Activated naive CD4-positive, alpha-beta T cell treated with anti-CD3 and anti-CD28 coated beads, Interleukin-2, amount 50 U/mL, for 24 hours (primary cell): ENCODE data around the gene SLC18A3.

Source experiments
- H3K27ac Mint-ChIP-seq: one replicate; pipeline ENCODE4 v1.8.0; 2021; ENCODE audit warnings: mild to moderate bottlenecking, mixed read lengths
- H3K27me3 Mint-ChIP-seq: one replicate; pipeline ENCODE4 v1.8.0; 2021; ENCODE audit warnings: mixed read lengths
- H3K36me3 Mint-ChIP-seq: one replicate; pipeline ENCODE4 v1.8.0; 2021; ENCODE audit warnings: mixed read lengths
- H3K4me1 Mint-ChIP-seq: one replicate; pipeline ENCODE4 v1.8.0; 2021; ENCODE audit warnings: mixed read lengths
- H3K4me3 Mint-ChIP-seq: one replicate; pipeline ENCODE4 v1.8.0; 2021; ENCODE audit warnings: mild to moderate bottlenecking, mixed read lengths
- H3K9me3 Mint-ChIP-seq: one replicate; pipeline ENCODE4 v1.8.0; 2021; ENCODE audit warnings: mixed read lengths

SLC18A3 gene

GRCh38 chr10:49645871-49646870 lies 36.1 kb downstream of the SLC18A3 start:
- Mint-ChIP-seq H3K36me3 (no peaks in the 10 kb centered on the region), H3K4me1 (no peaks in the 10 kb centered on the region), H3K9me3 (no peaks in the 10 kb centered on the region), H3K4me3 (no peak overlapping the region), H3K27ac (no peak overlapping the region), H3K27me3 (peaks cover 13% of the 10 kb centered on the region)

DNA sequence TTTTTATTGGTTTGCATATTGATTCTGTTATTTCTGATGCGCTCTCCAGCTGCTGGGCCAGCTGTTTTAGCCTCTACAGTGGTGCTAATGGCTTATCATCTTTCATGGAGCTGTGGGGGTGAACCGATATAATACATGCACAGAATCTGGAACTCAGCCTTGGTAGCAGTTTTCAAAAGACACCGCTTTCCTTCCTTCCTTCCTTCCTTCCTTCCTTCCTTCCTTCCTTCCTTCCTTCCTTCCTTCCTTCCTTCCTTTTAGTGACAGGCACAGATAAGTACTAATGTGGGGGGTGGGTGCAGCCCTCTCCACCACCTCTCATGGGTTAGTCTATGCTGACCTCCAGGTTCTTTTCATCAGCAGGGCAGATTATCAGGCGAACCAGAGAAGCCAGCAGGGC lies 37.4 kb downstream of the SLC18A3 start:
- H3K4me3 Mint-ChIP-seq, result no peak overlapping the region
- H3K4me1 Mint-ChIP-seq, result no peaks in the 10 kb centered on the region
- H3K36me3 Mint-ChIP-seq, result no peaks in the 10 kb centered on the region
- H3K27ac Mint-ChIP-seq, result no peak overlapping the region
- peaks cover 11% of the 10 kb centered on the region for H3K27me3 Mint-ChIP-seq
- H3K9me3 Mint-ChIP-seq, result no peaks in the 10 kb centered on the region

- no peak overlapping the region for H3K27ac Mint-ChIP-seq
- no peaks in the 10 kb centered on the region for H3K36me3 Mint-ChIP-seq
- peaks cover 6% of the 10 kb centered on the region for H3K27me3 Mint-ChIP-seq
- H3K4me1 Mint-ChIP-seq, result no peaks in the 10 kb centered on the region
- H3K9me3 Mint-ChIP-seq, result no peaks in the 10 kb centered on the region
- H3K4me3 Mint-ChIP-seq, result no peak overlapping the region
Measured at GRCh38 chr10:49647985-49648795, 38.1 kb downstream of the SLC18A3 start.

GRCh38 chr10:49649294-49649693 lies 39.2 kb downstream of the SLC18A3 start:
- Mint-ChIP-seq H3K27ac (no peak overlapping the region), H3K36me3 (no peaks in the 10 kb centered on the region), H3K4me1 (no peaks in the 10 kb centered on the region), H3K27me3 (peaks cover 4% of the 10 kb centered on the region), H3K4me3 (no peak overlapping the region), H3K9me3 (no peaks in the 10 kb centered on the region)

DNA sequence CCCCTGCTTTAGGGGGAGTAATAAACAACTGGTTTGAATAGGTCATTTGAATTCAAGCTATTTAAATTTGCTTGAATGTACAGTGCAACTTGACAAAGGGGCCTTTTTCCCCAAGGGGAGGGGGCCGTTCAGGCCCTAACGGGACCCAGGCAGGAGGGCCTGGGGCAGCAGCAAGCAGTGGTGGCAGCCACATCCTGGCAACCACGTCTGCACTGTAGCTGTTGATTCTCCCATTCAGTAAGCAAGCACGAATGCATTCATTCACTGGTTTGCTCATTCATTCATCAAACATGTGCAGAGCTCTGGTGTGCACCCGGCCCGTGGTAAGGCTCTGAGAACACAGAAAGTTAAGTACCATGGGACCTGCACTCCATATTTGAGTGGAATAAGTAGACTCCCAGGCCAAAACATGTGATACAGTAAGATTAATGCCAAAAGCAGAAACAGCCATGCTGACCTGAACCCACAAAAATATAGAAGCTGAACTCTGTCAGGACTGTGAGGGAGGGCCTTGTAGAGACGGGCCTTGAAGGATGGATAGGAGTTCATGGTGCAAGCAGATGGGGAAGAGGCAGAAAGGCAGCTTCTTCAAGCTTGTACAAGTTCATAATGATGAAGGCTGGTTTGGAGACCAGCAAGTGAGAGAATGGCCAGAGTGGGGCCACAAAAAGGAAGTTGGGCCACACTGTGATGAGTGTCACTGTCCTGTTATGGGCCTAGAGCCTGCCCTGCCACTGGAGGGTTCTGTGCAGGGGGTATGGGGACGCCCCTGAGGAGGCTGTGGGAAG lies 40.0 kb downstream of the SLC18A3 start:
- Mint-ChIP-seq H3K9me3 (no peaks in the 10 kb centered on the region), H3K27ac (no peak overlapping the region)

DNA sequence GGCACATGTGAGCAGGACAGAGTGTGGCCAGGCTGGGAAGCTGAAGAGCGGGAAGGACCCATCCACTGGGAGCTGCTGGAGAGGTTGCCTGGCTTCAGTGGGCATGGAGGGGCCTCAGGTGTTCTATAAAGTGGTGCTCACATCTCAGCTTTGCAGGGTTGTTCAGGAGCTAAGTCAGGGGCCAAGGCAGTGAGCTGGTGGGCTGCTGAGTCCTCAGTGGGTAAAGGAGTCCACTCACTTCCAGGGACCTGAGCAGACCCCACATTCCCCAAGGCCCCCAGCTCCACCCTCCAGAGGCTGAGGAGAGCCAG lies 40.6 kb downstream of the SLC18A3 start:
- no peaks in the 10 kb centered on the region for H3K4me1 Mint-ChIP-seq
- no peaks in the 10 kb centered on the region for H3K9me3 Mint-ChIP-seq
- no peaks in the 10 kb centered on the region for H3K36me3 Mint-ChIP-seq
- no peak overlapping the region for H3K27ac Mint-ChIP-seq
- H3K4me3 Mint-ChIP-seq, result no peak overlapping the region
- H3K27me3 Mint-ChIP-seq, result peaks cover under 1% of the 10 kb centered on the region

More for the DNA sequence above, 40.0 kb downstream of the SLC18A3 start:
- H3K27me3 Mint-ChIP-seq, result no peaks in the 10 kb centered on the region
- H3K4me3 Mint-ChIP-seq, result no peak overlapping the region
- H3K36me3 Mint-ChIP-seq, result no peaks in the 10 kb centered on the region
- H3K4me1 Mint-ChIP-seq, result no peaks in the 10 kb centered on the region

- H3K36me3 Mint-ChIP-seq, result no peaks in the 10 kb centered on the region
Measured at GRCh38 chr10:49651039-49651835, 41.1 kb downstream of the SLC18A3 start.

GRCh38 chr10:49651917-49652316 lies 41.8 kb downstream of the SLC18A3 start:
- Mint-ChIP-seq H3K27ac (no peak overlapping the region), H3K36me3 (no peaks in the 10 kb centered on the region), H3K9me3 (no peaks in the 10 kb centered on the region), H3K4me1 (no peaks in the 10 kb centered on the region), H3K27me3 (peaks cover 3% of the 10 kb centered on the region), H3K4me3 (no peak overlapping the region)

More at GRCh38 chr10:49651039-49651835, 41.1 kb downstream of the SLC18A3 start:
- no peaks in the 10 kb centered on the region for H3K9me3 Mint-ChIP-seq
- no peaks in the 10 kb centered on the region for H3K4me1 Mint-ChIP-seq
- no peak overlapping the region for H3K4me3 Mint-ChIP-seq
- peaks cover 3% of the 10 kb centered on the region for H3K27me3 Mint-ChIP-seq
- no peak overlapping the region for H3K27ac Mint-ChIP-seq

DNA sequence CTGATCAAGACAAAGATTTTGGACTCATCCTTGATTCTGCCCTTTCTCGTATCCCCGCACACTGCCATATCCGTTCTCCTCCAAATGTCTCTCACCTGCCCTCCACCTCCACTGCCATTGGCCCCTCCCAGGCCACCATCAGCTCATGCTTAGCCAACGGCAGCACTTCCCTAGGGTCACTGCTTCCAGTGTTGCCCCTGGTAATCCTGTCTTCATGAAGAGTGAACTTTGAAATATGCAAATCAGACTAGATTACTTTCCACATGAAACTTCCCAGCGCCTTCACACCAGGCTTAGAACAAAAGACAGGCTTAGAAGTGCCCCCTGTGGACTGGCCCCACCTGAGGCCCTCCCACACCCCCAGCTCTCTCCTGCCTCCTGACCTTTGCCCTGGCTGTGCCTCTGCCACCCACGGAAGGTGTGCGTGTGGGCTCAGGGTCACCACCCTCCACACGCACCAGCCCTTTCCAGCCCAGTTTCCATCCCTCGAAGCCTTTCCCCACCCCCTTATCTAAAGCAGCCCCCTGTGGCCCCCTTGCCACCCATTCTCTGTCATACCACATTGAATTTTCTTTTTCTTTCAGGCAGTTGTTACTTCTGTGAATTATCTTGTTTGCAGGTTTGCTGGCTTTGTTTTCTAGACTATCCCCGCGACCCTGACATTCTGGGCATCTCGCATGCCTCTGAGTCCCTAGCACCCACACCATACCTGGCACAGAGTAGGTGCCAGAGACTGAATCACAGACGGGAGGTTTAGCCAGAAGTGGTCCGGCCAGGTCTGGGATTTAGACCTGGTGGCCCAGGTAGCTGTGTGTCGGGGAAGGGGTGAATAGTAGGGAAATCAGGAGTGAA lies 42.5 kb downstream of the SLC18A3 start:
- no peaks in the 10 kb centered on the region for H3K4me1 Mint-ChIP-seq
- H3K27ac Mint-ChIP-seq, result no peak overlapping the region
- H3K4me3 Mint-ChIP-seq, result no peak overlapping the region

DNA sequence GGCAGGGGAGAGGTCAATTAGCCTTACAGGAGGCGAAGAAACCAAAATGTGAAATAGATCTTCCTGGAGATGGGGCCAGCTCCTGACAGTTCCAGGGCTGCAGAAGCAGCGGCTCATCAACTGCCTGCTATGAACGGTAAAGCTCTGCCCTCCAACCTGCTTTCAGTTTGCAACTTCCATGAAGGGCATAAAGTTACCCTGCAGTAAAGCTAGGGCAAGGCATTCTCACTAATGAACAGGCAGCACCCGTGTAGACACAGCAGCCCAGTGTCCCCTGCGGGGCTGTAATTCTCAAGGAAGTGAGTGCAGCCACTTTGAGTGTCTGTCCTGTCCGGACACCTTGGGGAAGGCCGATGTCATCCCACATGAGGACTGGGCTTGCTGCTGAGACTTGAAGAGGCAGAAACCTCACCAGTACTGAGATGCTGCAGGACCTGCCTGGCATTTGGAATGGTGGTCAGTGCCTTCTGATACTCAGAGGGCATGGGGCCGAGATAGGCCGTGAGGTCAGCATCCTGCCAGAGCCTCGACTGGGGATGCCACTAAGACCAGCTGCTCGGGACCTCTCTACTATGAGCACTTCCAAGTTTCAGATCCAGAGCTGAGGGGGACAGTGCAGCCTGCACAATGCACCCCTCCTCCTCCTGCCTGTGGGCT lies 43.3 kb downstream of the SLC18A3 start:
- no peaks in the 10 kb centered on the region for H3K9me3 Mint-ChIP-seq
- H3K4me3 Mint-ChIP-seq, result no peak overlapping the region
- H3K36me3 Mint-ChIP-seq, result no peaks in the 10 kb centered on the region
- no peak overlapping the region for H3K27ac Mint-ChIP-seq
- no peaks in the 10 kb centered on the region for H3K4me1 Mint-ChIP-seq
- peaks cover 3% of the 10 kb centered on the region for H3K27me3 Mint-ChIP-seq

More for the DNA sequence above, 42.5 kb downstream of the SLC18A3 start:
- H3K36me3 Mint-ChIP-seq, result no peaks in the 10 kb centered on the region
- H3K27me3 Mint-ChIP-seq, result peaks cover 3% of the 10 kb centered on the region
- no peaks in the 10 kb centered on the region for H3K9me3 Mint-ChIP-seq

- peaks cover 3% of the 10 kb centered on the region for H3K27me3 Mint-ChIP-seq
- no peak overlapping the region for H3K4me3 Mint-ChIP-seq
- no peaks in the 10 kb centered on the region for H3K36me3 Mint-ChIP-seq
- no peaks in the 10 kb centered on the region for H3K4me1 Mint-ChIP-seq
- no peak overlapping the region for H3K27ac Mint-ChIP-seq
- peaks cover 7% of the 10 kb centered on the region for H3K9me3 Mint-ChIP-seq
Measured at GRCh38 chr10:49654036-49654693, 44.1 kb downstream of the SLC18A3 start.

DNA sequence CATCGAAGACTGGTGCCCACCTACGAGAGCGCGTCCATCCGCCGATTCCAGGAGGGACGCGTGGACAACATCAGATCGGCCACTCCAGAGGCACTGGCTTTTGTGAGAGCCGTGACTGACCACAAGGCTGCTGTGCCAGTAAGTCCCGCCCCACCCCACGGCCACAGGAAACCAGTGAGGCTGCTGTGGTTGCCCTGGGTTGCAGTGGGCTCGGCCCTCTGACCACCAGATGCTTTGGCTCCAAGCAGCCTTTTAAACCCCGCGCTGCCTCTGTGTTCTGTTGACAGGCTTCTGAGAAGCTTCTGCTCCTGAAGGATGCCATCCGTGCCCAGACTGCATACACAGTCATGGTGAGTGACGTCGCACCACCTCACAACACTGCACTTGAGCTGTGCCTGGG lies 45.0 kb downstream of the SLC18A3 start:
- Mint-ChIP-seq H3K4me1 (no peaks in the 10 kb centered on the region), H3K36me3 (no peaks in the 10 kb centered on the region), H3K4me3 (no peak overlapping the region), H3K27ac (no peak overlapping the region), H3K9me3 (peaks cover 14% of the 10 kb centered on the region), H3K27me3 (peaks cover 3% of the 10 kb centered on the region)

DNA sequence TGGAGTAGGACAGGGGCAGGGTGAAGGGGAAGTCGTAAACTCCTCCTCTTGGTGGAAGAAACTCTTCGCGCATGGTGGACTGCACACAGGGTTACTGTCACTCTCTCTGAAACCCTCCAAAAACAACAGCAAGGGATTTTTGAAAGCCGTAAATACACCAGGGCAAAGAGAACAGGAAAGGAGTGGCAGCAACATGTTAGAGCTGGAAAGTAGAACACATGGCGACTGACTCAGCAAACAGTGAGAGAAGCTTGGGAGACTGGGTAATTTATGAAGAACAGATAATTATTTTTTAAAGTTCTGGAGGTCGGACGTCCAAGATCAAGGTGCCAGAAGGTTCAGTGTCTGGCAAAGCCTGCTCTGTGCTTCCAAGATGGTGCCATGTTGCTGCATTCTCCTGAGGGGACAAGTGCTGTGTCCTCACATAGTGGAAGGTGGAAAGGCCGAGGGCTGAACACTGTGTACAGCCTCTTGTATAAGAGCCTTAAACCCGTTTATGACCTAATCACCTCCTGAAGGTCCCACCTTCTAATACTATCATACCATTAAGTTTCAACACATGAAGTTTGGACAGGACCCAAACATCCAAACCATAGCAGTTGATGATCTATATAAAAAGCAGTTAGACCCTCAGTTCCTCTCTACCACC lies 46.9 kb downstream of the SLC18A3 start:
- no peaks in the 10 kb centered on the region for H3K36me3 Mint-ChIP-seq
- no peak overlapping the region for H3K4me3 Mint-ChIP-seq
- peaks cover 3% of the 10 kb centered on the region for H3K27me3 Mint-ChIP-seq
- H3K4me1 Mint-ChIP-seq, result no peaks in the 10 kb centered on the region
- no peak overlapping the region for H3K27ac Mint-ChIP-seq
- H3K9me3 Mint-ChIP-seq, result peaks cover 14% of the 10 kb centered on the region
